ENCODE results near the gene CDCA7. TPM values are rescaled to one million over a fixed set of nuclear protein-coding genes. Genes with fewer than 3 reads are reported as not detected.

CDCA7 gene
- total and polyA plus RNA-seq, 2 of the 13 experiments (the other 11 are each of a cell fraction or from before 2014, with no cell fraction given): 46.2 to 57.8 TPM

- TF ChIP-seq, protein P1, sequence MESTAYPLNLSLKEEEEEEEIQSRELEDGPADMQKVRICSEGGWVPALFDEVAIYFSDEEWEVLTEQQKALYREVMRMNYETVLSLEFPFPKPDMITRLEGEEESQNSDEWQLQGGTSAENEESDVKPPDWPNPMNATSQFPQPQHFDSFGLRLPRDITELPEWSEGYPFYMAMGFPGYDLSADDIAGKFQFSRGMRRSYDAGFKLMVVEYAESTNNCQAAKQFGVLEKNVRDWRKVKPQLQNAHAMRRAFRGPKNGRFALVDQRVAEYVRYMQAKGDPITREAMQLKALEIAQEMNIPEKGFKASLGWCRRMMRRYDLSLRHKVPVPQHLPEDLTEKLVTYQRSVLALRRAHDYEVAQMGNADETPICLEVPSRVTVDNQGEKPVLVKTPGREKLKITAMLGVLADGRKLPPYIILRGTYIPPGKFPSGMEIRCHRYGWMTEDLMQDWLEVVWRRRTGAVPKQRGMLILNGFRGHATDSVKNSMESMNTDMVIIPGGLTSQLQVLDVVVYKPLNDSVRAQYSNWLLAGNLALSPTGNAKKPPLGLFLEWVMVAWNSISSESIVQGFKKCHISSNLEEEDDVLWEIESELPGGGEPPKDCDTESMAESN (CRISPR knock-in tag; conservative IDR thresholded peaks at IDR 0.05): peak; percentile 69; the same call in 1 of the 2 replicates
- peak; percentile 91 for TF ChIP-seq ZNF44 (CRISPR knock-in tag; IDR thresholded peaks at IDR 0.05)
- TF ChIP-seq ZNF703 (CRISPR knock-in tag; IDR thresholded peaks at IDR 0.05; ENCODE audit: borderline replicate concordance): peak; percentile 84; the same call in 1 of the 2 replicates
- TF ChIP-seq ZNF629 (CRISPR knock-in tag; conservative IDR thresholded peaks at IDR 0.05): peak; percentile 26
- no peak for TF ChIP-seq HNRNPK (IDR thresholded peaks at IDR 0.05; ENCODE audit: low read depth, low read length, poor library complexity, severe bottlenecking)
- no peak for TF ChIP-seq HDAC2 (CRISPR knock-in tag; IDR thresholded peaks at IDR 0.05)
- TF ChIP-seq ZNF136 (CRISPR knock-in tag; IDR thresholded peaks at IDR 0.05; ENCODE audit: low read depth): peak; percentile 85; the same call in 1 of the 2 replicates
- no peak; the same call in 1 of the 2 replicates for TF ChIP-seq CREM (IDR thresholded peaks at IDR 0.05)
- no peak for TF ChIP-seq CREM (CRISPR knock-in tag; IDR thresholded peaks at IDR 0.05)
- TF ChIP-seq, protein P2, sequence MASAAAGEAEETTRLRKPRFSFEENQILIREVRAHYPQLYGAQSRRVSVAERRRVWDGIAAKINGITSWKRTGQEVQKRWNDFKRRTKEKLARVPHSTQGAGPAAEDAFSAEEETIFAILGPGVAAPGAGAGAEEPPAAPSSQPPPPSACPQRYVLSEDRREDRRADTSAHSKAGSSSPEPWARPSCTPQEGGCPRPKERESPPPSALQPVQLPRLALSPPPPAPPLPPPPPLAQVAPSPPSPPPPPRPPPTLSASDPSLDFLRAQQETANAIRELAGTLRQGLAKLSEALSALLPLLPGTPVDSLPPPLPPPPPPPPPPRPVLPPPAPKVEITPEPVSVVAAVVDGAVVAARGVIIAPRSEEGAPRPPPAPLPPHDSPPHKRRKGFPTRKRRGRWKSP (CRISPR knock-in tag; IDR thresholded peaks at IDR 0.05): peak; percentile 92
- TF ChIP-seq ELF4 (CRISPR knock-in tag; IDR thresholded peaks at IDR 0.05; ENCODE audit: borderline replicate concordance): peak; percentile 86
- TF ChIP-seq BCLAF1 (IDR thresholded peaks at IDR 0.05): no peak
- TF ChIP-seq NFKB2 (CRISPR knock-in tag; IDR thresholded peaks at IDR 0.05; ENCODE audit: borderline replicate concordance): peak; percentile 97
- TF ChIP-seq, protein P3, sequence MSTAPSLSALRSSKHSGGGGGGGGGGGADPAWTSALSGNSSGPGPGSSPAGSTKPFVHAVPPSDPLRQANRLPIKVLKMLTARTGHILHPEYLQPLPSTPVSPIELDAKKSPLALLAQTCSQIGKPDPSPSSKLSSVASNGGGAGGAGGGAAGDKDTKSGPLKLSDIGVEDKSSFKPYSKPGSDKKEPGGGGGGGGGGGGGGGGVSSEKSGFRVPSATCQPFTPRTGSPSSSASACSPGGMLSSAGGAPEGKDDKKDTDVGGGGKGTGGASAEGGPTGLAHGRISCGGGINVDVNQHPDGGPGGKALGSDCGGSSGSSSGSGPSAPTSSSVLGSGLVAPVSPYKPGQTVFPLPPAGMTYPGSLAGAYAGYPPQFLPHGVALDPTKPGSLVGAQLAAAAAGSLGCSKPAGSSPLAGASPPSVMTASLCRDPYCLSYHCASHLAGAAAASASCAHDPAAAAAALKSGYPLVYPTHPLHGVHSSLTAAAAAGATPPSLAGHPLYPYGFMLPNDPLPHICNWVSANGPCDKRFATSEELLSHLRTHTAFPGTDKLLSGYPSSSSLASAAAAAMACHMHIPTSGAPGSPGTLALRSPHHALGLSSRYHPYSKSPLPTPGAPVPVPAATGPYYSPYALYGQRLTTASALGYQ (CRISPR knock-in tag; IDR thresholded peaks at IDR 0.05): peak; percentile 85
- TF ChIP-seq SIX4 (CRISPR knock-in tag; IDR thresholded peaks at IDR 0.05): 0 out of 2 replicates have a peak, but pooled peaks have one; percentile 49
- peak; percentile 96; the same call in 1 of the 2 replicates for TF ChIP-seq GLI4 (CRISPR knock-in tag; IDR thresholded peaks at IDR 0.05; ENCODE audit: borderline replicate concordance)
- TF ChIP-seq ZFP36 (IDR thresholded peaks at IDR 0.05; ENCODE audit: borderline replicate concordance, low read depth, low read length, partially characterized antibody): no peak
- TF ChIP-seq KLF13 (CRISPR knock-in tag; IDR thresholded peaks at IDR 0.05): peak; percentile 71
- no peak for TF ChIP-seq ZFP62 (CRISPR knock-in tag; IDR thresholded peaks at IDR 0.05)
- peak; percentile 95; the same call in 1 of the 2 replicates for TF ChIP-seq CAMTA2 (CRISPR knock-in tag; IDR thresholded peaks at IDR 0.05; ENCODE audit: borderline replicate concordance)
- TF ChIP-seq, protein P4, sequence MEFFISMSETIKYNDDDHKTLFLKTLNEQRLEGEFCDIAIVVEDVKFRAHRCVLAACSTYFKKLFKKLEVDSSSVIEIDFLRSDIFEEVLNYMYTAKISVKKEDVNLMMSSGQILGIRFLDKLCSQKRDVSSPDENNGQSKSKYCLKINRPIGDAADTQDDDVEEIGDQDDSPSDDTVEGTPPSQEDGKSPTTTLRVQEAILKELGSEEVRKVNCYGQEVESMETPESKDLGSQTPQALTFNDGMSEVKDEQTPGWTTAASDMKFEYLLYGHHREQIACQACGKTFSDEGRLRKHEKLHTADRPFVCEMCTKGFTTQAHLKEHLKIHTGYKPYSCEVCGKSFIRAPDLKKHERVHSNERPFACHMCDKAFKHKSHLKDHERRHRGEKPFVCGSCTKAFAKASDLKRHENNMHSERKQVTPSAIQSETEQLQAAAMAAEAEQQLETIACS (CRISPR knock-in tag; IDR thresholded peaks at IDR 0.05): peak; percentile 64
These were observed at the start of gene CDCA7 (continued) for GRCh38 chr2:173354582-173355131.

All from HepG2 (cell line).